Lung microvascular endothelial cell (primary cell): ENCODE measurements around the gene ARPC1A. TPM values are rescaled to one million over a fixed set of nuclear protein-coding genes. Genes with fewer than 3 reads are reported as not detected.
"Not testable (repeated sequence)": the region's sequence is repeated elsewhere in the genome, so short reads cannot be mapped to it uniquely, and the experiment has no call there.

ENCODE experiments used
- DNase-seq, 2 donors: peaks; one replicate each; pipeline versions ENCODE4 v3.0.0 to v3.0.0-alpha.2; 2010; ENCODE audit warnings: low read depth in 2 of 2
- total RNA-seq: library from RNA; depleted of rRNA; stranded (reverse); fragments of >200 nt; gene quantifications from 2 replicates; pipeline ENCODE4 v1.2.1, GENCODE V29; 2014

Gene ARPC1A
- total RNA-seq, 1 donor from 2014 or later, result 182 TPM

DNA sequence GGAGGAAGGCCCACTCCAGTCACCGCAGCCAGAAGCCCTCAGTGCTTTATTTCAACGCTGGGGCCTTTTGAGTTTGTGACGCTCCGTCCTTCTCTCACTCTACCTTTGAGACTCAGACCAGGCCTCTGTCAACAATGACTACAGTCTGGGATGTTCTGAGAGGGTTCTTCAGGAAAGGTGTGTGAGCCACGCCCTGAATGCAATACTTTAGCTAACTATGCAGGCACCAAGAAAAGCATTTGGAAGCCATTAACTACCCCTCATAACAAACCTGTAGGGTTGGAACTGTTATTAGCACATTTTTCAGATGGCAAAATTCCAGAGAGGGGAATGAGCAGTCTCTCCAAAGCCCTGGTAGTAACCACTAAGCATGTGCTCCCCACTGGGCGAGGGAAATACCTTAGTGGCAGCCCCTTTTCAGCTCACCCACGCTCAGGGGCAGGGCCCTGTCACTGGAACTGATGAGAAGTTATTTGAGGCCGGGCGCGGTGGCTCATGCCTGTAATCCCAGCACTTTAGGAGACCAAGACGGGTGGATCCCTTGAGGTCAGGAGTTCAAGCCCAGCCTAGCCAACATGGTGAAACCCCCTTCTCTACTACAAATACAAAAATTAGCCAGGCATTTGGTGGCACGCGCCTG, 43.2 kb downstream of the ARPC1A start:
- DNase-seq, result no peak

DNA sequence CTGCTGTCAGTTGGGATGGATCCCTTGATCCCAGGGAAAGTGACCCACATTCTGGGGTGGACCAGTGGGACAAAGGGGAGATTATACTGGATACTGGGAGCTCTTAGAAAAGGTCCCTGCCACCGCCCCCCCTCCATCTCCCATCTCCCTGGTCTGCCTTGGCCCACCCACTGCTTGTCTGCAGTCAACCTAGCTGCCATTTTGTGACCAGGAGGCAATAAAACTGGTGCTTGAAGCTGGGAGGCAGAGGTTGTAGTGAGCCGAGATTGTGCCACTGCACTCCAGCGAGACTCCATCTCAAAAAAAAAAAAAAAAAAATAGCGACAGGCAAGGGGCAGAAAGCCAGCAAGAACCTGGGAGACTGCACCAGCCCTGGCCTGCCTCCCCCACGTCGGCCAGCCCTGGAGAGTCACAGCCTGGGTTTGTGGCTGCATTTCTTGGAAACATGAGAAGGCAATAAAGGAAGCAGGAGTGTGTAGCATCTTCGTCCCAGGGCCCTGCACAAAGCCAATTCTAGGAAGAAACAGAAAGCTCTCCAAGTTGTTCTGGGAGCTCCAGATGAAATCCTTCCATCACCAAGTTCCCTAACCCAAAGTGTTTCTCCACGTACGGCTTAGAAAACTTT, 44.2 kb downstream of the ARPC1A start:
- no peak for DNase-seq

DNA sequence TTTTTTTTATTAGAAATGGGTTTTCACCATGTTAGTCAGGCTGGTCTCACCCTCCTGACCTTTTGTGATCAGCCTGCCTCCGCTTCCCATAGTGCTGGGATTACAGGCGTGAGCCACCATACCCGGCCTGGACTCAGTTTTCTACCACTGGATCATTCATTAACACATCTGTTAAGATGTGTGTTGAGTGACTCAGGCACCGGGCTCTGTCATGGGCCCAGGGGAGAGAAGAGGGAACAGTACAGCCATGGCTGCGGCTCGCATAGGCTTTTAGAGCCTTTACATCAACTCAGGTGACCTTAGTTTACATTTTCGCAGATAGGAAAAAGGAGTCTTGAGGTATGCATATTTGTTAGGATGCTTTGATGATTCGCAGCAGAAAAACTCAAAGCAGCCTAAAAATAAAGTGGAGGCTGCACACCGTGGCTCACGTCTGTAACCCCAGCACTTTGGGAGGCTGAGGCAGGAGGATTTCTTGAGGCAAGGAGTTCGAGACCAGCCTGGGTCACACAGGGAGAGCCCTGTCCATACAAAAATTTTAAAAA, 45.8 kb downstream of the ARPC1A start:
- DNase-seq, result no peak

DNA sequence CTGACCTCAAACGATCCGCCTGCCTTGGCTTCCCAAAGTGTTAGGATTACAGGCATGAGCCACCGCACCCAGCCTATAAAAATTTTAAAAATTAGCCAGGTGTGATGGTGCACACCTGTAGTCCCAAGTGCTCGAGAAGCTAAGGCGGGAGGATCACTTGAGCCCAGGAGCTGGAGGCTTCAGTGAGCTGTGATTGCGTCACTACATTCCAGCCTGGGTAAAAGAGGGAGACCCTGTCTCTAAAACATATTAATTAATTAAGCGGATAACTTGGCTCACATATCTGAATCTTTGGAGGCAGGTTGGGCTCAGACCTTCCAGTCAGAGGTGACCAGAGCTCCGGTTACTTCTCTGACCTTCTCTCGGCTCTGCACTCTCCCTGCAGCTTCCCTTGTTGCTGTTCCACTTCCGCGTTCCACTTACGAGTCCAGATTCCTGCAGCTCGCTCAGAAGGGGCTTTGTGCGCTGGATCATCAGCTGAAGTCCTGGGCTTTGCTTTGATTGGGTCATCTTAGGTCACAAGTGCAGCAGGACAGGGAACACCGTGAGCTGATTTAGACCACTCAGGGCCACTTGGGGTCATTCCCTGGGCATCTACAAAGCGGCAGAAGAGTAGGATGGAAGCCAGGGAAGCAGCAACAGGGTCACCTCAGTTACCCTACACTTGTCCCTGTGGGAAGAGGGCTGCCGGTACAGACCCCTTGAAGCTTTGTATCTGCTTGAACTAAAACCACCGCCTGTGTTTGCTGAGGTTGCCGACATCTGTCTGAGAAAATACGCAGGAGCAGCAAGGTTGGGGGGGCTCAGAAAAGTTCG, 46.8 kb downstream of the ARPC1A start:
- DNase-seq, result peak in 1 of 2 donors; percentile 52

DNA sequence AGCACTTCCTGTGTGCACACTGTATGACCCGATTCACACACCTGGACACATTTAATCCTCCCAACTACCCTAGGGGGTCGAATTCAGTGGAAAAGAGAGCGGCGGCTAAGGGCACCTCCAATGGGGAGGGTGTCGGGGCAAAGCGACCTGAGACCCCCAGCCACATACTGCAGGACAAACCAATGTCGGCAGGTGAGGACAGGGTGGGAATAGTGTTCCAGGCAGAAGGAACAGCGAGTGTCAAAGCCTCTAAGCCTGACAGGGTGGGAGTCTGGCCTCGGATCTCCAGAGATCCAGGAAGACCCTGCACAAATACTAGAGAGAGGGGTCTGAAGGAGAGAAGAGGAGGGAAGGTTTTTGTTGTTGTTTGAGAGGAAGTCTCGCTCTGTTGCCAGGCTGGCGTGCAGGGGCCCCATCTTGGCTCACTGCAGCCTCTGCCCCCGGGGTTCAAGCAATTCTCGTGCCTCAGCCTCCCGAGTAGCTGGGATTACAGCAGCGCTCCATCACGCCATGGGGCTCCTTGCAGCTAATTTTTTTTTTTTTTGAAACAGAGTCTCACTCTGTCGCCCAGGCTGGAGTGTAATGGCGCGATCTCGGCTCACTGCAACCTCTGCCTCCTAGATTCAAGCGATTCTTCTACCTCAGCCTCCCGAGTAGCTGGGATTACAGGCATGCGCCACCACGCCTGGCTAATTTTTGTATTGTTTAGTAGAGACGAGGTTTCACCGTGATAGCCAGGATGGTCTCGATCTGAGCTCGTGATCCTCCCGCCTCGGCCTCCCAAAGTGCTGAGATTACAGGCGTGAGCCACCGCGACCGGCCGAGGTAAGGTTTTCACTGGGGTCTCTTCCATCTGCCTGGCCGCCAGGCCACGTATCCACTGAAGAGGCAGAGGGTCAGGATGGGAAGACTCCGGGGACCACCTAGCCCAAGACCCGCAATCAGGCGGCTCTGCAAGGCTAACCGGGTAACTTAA, 47.7 kb downstream of the ARPC1A start:
- no peak for DNase-seq

DNA sequence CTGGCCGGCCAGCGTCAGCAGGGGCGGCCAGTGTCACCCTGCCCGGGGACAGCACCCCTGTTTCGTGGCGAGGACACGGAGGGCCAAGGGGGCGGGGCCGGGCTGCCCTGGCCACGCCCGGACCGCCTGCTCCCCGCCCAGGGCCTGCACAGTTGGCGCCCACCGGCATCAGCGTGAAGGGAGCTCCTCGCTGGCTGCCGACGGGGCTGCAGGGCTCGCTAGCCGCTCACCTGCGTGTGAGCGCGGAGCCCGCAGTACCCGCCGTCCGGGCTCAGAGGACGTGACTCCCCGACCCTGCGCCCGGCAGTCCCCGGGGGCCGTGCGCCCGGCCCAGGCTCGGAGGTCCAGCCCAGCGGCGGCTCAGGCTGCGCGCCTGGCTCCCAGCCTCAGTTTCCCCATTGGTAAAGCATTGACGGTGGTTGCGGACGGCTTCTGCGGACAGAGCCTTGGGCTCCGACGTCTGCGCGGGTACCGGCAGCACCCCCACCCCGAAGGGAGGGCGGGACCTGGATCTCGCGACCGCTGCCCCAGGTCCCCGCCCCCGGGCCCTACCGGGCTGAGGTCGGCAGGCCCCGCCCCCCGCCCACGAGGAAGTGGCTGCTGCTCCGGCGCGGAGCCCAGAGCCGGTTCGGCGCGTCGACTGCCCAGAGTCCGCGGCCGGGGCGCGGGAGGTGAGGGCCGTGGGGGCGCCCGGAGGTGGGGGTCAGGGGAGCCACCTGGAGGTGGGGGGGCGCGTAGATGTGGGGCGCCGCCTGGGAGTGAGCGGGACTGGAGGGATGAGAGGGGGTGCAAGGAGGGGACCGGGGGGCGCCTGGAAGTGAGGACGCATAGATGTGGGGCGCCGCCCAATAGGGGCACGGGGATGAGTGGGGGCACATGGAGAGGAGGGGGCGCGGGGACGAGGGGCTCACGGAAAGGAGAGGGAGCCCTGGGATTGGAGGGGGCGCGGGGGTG, 48.7 kb downstream of the ARPC1A start, which contains the start of gene ARPC1B:
Gene ARPC1B (plus strand): TSS at position 620 of the 954 bp plus-strand sequence. CDS start 10,985 bp downstream, outside the sequence.
- peak; percentile 77 to 79 for DNase-seq

DNA sequence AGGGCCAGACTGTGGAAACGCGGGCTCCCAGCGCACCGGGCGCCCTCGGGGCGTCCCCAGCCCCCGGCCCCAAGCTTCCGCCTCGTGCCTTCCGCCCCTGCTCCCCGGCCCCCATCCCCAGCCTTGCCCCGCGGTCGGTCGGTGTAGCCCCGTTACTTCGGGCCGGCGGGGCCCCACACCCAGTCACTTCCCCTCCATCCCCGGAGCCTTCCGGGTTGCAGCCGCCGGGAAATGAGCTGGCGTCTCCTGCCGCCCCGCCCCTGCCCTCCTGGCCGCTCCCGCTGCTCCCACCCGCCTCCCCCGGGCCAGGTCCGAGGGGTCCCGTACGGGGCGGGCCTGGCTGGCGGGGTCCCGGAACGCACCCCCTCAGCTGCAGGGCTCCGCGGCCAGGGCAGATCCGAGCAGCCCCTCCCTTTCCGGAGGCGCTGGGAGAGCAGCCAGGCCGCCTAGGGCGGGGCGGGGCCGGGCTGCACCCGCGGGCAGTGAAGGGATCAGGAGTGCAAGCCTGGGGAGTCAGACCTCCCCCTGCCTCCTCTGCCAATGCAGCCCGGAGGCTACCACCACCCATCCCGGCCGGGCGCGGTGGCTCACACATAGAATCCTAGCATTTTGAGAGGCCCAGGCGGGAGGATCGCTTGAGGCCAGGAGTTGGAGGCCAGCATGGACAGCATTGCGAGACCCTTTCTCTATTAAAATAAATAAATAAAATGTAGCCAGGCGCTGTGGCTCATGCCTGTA, 49.5 kb downstream of the ARPC1A start:
- peak; percentile 75 to 83 for DNase-seq

DNA sequence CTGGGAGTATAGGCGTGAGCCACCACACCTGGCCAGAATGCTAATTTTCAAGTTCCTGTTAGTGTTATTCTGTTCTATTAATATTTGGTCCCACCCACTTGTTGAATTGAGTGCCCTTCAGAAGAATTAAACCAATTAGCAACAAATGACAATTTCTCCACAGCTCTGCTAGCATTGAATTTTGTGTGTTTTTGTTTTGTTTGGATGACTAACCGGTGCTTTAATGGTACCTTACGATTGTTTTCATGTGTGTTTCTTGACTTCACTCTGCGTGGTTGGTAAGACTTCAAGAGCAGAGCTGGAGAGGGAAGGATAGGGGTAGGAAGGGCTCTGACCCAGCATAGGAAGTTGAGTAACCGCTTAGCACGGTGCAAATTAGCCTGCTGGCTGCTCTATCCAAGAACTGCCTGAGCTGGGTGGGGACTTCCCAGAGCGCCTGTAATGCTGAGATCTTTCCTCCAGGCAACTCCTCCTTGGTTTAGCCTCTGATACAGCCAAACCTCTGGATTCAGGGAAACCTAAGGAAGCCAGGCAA, 53.4 kb downstream of the ARPC1A start:
- DNase-seq, result peak; percentile 71 to 99

DNA sequence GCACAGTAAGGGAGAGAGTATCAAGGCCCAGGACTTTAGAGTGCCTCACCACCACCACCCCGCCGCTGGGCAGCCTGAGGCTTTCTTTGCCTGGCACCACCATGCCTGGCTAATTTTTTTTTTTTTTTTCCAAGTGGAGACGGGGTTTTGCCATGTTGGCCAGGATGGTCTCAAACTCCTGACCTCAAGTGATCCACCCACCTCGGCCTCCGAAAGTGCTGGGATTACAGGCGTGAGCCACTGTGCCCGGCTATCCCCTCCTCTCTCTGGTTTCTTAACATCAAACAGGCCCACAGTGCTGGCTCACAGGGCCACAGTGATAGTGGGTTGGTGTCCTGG, 54.0 kb downstream of the ARPC1A start:
- DNase-seq, result not testable (repeated sequence)

DNA sequence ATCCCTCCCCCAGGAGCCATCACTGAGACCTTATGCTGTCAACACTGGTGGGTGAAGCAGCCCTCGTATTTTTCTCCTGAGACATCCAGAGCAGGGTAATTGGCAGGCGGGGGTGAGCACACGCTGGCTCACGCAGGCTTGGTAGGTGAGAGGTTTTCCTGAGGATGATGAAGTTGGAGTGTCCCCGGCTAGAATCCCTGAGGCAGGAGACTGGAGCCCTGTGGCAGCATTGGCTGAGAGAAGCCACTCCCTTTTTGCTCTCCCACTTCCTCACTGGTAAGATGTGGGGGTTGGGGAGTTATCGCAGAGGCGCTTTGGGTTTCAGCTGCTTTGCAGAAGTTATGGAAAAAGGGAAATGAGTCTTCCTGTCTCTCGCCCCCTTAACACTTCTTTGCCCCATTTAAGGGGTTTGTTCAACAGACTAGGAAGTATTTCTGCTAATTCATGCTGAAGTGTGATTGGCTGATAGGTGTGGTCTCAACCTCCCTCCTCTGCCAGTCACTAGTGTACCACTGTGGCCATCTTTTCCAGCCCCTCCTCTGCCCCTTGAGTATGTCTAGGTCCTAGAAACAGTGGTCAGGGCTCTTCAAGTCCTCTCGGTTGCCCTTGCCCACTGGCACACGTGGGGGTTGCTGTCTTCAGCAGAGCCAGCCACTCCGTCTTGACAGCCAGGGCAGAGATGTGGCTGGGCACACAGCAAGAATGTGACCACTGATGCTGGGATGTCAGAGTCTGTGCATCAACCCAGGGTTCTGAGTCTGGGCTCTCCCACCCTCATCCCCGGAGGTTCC, 54.5 kb downstream of the ARPC1A start:
- peak in 1 of 2 donors; percentile 79 for DNase-seq

DNA sequence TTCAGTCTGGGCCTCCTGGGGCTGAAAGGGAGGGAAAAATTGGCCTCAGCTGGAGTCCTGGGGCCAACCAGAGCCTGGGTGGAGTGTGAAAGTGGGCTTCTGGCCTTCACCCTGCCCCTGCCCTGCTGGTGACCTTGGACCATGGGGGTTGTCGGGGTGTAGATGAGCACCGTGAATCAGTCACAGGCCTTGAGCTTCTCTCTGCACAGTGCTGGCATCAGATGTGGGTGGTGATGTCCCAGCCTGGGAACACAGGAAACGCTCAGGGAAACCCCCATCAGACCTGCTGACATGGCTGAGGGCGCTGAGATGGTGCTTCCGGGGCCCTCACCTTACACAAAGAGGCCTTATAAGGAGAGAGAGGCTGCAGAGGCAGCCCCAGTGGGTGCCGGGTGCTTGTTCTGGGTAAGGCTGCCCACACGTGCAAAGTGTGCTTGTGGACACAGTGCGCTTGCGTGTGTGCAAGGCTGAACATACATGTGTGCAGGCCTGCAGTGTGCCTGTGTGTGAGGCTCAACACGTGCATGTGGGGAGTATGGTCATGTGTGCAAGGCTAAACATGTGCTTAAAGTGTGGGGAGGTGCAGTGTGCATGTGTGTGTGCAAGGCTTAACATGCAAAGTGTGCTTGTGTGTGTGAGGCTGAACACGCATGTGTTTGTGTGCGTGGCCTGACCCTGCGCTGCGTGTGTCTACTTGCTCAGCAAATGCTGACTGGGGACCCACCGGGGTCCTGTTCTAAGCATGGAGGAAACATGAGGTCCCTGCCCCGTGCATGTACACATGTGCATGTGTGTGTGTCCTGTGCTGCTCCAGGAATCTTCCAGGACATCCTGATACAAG, 55.3 kb downstream of the ARPC1A start:
- DNase-seq, result peak in 1 of 2 donors; percentile 41

DNA sequence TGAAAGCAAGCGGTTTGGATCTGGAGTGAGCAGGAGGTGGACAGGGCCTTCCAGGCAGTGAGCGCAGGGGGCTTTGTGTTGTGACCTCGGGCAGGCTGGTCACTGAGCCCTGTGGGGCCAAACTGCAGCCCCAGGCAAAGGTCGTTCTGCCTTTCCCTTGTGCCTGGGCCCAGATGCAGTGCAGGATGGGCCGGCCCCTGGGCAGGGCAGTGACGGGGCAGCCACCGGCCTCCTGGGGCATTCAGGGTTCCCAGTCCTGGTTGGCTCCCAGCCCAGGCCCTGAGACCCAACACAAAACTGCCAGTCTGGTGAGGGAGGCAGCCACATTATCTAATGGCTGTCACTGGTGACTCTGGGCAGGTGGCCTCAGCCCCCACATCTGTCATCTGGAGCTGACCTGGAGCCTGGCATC, 56.0 kb downstream of the ARPC1A start:
- no peak for DNase-seq

DNA sequence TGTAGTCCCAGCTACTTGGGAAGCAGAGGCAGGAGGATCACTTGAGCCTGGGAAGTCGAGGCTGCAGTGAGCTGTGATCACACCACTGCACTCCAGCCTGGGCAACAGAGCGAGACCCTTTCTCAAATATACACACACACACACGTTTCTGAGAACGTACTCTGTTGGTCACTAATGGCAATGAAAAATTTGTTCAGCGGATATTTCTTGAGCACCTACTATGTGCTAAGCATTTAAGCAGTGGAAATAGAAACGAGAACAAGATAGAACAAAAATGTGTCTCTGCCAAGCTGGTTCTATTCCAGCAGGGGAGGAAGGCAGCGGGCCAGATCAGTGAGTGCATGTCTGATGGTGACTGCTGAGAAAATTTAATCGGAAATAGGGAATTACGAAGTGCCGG, 57.5 kb downstream of the ARPC1A start:
- no peak for DNase-seq

DNA sequence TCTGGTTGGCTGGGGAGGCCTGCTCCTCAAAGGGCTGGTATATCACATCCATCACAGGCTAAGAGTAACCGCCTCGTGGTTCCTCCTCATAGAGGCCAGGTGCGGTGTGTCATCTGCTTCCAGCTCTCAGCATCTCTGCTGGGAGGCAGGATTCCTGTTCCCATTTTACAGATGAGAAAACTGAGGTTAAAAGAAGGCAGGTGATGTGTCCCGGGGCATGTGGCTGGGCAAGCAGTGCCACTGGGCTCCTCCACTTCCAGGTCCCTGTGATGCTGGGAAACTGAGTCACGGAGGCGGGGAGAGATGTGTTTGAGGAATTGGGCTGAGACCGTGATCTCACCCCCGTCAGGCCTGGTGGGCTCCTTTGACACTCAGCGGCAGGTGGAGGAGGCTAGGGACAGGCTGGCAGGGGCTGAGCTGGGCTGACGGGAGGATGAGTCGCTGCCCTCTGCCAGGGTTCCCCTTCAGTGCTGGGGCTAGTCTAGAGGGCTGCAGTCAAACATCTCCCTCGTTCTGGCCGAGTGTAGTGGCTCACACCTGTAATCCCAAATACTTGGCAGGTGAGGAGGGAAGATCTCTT, 58.2 kb downstream of the ARPC1A start:
- no peak for DNase-seq

DNA sequence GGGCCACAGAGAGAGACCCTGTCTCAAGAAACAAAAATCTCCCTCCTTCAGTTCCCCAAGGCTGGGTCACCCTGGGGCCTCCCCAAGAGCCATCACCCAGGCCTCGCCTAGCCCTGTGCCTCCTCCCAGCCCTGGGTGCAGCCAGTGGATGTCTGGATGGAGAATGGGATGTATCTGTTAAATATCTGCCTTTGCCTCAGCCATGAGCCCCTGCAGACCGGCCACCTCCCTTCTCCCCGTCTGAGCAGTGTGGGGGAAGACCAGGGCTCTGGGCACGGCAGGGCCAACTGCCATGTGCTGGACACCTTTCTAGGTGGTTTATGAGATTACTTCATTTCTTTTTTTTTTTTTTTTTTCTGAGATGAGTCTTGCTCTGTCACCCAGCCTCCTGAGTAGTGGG, 58.8 kb downstream of the ARPC1A start:
- DNase-seq, result no peak

DNA sequence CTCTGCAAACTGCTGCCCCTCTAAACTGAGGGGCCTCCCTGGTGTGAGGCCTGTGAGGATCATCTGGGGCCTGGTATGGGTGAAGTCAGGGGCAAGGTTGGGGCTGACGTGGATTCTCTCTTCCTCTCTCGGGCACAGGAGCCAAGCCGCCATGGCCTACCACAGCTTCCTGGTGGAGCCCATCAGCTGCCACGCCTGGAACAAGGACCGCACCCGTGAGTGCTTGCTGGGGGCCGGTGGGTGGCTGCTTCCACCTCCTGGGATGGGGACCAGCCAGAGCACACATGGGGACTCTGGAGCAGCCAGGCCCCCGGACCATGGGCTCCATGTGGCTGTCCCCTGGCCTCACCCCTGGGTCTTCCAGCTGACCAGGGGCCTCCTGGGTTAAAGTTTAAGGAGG, 59.9 kb downstream of the ARPC1A start:
- no peak for DNase-seq
